ENCODE results near the gene LZTS3.

LZTS3 gene

GRCh38 chr20:3177746-3178485 lies 4.6 kb upstream of the LZTS3 start:
- DNase-seq (ENCODE audit: low read depth): no peak
- H3K4me3 ChIP-seq (ENCODE audit: low read depth, low read length): no peak overlapping the region
- TF ChIP-seq, protein P1, sequence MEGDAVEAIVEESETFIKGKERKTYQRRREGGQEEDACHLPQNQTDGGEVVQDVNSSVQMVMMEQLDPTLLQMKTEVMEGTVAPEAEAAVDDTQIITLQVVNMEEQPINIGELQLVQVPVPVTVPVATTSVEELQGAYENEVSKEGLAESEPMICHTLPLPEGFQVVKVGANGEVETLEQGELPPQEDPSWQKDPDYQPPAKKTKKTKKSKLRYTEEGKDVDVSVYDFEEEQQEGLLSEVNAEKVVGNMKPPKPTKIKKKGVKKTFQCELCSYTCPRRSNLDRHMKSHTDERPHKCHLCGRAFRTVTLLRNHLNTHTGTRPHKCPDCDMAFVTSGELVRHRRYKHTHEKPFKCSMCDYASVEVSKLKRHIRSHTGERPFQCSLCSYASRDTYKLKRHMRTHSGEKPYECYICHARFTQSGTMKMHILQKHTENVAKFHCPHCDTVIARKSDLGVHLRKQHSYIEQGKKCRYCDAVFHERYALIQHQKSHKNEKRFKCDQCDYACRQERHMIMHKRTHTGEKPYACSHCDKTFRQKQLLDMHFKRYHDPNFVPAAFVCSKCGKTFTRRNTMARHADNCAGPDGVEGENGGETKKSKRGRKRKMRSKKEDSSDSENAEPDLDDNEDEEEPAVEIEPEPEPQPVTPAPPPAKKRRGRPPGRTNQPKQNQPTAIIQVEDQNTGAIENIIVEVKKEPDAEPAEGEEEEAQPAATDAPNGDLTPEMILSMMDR (conservative IDR thresholded peaks at IDR 0.05; ENCODE audit: low read depth, low read length): no peak

- TF ChIP-seq, protein P1 (conservative IDR thresholded peaks at IDR 0.05; ENCODE audit: low read depth, low read length): no peak
- peak overlapping the region; percentile 82 for H3K4me3 ChIP-seq (ENCODE audit: low read depth, low read length)
- DNase-seq (ENCODE audit: low read depth): no peak
These were observed 1.9 kb upstream of the LZTS3 start for GRCh38 chr20:3175270-3175669.

DNA sequence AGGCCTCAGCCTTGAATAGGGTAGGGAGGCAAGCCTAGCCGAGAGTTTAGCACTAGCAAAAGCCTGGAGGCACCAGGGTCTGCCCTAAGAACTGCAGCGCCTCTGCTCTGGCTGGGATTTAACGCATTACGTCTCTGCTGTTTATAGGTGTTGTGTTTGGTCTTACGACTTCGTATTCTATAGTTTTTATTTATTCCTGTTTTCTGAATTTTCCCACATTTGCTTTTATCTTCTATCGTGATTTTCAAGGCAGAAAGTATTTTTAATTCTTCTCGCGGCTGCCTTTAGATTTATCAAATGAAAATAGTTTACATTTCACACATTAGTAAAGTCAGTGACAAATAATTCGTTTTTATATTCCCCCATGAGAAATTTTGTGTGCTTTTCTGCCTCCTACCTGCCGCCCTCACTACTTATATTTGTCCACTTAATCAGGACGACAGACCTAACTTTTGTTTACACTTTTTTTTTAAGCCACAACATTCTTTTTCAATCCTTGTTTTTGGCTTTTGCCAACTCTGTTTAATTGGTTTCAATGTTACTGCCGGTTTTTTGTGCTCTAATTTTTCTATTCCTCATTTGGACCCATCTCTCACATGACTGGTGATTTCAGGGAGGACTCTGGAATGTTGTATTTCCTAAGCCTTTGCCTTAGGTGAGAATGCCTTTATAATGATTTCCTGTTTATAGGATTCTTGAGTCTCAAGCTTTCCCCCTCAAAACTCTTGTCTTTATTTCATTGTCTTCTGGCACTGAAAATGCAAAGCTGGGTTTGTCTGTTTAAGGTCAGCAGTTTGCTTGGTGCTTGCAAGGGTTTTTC lies 1.3 kb upstream of the LZTS3 start:
- TF ChIP-seq, protein P1 (conservative IDR thresholded peaks at IDR 0.05; ENCODE audit: low read depth, low read length): no peak
- DNase-seq (ENCODE audit: low read depth): peak; percentile 46
- peak overlapping the region; percentile 82 for H3K4me3 ChIP-seq (ENCODE audit: low read depth, low read length)

- DNase-seq (ENCODE audit: low read depth): peak; percentile 79
- TF ChIP-seq, protein P1 (conservative IDR thresholded peaks at IDR 0.05; ENCODE audit: low read depth, low read length): peak; percentile 11
These were observed 477 bp upstream of the LZTS3 start for GRCh38 chr20:3173610-3174441.

DNA sequence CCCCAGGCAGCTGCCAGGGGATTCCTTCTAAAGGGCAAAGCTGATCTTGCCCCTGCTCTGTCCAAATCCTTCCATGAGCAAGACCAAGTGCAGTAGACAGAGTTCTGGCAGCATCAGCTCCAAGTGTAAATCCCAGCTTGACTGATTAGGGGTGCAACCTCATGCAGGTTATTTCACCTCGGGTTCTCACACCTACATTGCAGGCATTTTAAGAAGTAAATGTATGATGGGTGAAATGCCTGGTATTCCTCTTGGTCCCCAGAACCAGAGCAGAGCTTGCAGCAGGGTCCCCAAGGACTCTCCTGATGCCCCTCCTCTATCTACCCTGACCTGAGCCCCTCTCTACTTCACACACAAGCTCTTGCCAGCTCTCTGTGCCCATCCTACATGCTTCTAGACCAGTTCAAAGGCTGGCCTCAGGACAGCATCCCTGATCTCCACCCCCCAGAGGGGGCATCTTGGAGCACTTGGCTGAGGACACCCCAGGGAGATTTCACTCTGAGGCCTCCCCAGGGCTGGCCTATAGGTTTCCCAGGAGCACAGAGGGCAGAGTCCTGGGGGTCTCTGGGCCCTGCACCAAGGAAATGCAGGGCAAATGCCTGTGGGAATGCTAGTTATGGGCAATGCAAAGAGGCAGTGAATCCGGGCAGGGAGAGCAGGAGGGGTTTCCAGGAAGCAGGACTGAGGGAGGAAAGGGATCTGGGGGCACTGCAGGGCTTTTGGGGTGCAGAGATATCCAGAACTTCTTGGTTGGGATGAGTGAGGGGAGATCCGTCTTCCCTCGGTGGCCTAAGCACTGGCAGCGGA lies 1.0 kb downstream of the LZTS3 start:
- DNase-seq (ENCODE audit: low read depth): no peak
- peak overlapping the region; percentile 82 for H3K4me3 ChIP-seq (ENCODE audit: low read depth, low read length)

More at GRCh38 chr20:3173610-3174441, 477 bp upstream of the LZTS3 start:
- peak overlapping the region; percentile 82 for H3K4me3 ChIP-seq (ENCODE audit: low read depth, low read length)

More for the DNA sequence above, 1.0 kb downstream of the LZTS3 start:
- TF ChIP-seq, protein P1 (conservative IDR thresholded peaks at IDR 0.05; ENCODE audit: low read depth, low read length): no peak

Data from choroid plexus epithelial cell (primary cell).